GM23248 (cell line): ENCODE data around the gene DNHD1. TPM values are rescaled to one million over a fixed set of nuclear protein-coding genes. Genes with fewer than 3 reads are reported as not detected.

Experiments
- DNase-seq: peaks from one replicate; pipeline ENCODE4 v3.0.0-alpha.2; 2015
- H2AFZ ChIP-seq: fragments of 200-600 bp; sonication (generic); 2 replicates; pipeline ENCODE4 v1.6.1; 2016; ENCODE audit warnings: antibody characterized with exemption
- H3F3A ChIP-seq: fragments of 200-600 bp; sonication (generic); 2 replicates; pipeline ENCODE4 v1.6.1; 2016; ENCODE audit warnings: mild to moderate bottlenecking, antibody characterized with exemption, mixed run types; ENCODE audit not compliant: insufficient read depth
- H3K27ac ChIP-seq: fragments of 200-600 bp; sonication (generic); 2 replicates; pipeline ENCODE4 v1.5.1; 2016; ENCODE audit warnings: mild to moderate bottlenecking
- H3K27me3 ChIP-seq: fragments of 200-600 bp; sonication (generic); replicated peaks from 2 replicates; pipeline ENCODE4 v1.6.1; 2016; ENCODE audit warnings: mild to moderate bottlenecking; ENCODE audit not compliant: insufficient read depth
- H3K36me3 ChIP-seq: fragments of 200-600 bp; sonication (generic); 2 replicates; pipeline ENCODE4 v1.6.1; 2016; ENCODE audit warnings: low read depth, mild to moderate bottlenecking
- H3K4me1 ChIP-seq: fragments of 200-600 bp; sonication (generic); 2 replicates; pipeline ENCODE4 v1.6.1; 2016; ENCODE audit warnings: mild to moderate bottlenecking; ENCODE audit not compliant: insufficient read depth
- H3K4me2 ChIP-seq: fragments of 200-600 bp; sonication (generic); one replicate; pipeline ENCODE4 v1.6.1; 2016; ENCODE audit warnings: mild to moderate bottlenecking; ENCODE audit not compliant: unreplicated experiment
- H3K4me3 ChIP-seq: fragments of 200-600 bp; sonication (generic); 2 replicates; pipeline ENCODE4 v1.5.1; 2016; ENCODE audit warnings: mild to moderate bottlenecking
- H3K79me2 ChIP-seq: fragments of 200-600 bp; sonication (generic); 2 replicates; pipeline ENCODE4 v1.6.1; 2016; ENCODE audit warnings: mild to moderate bottlenecking; ENCODE audit not compliant: insufficient read depth
- H3K9ac ChIP-seq: fragments of 200-600 bp; sonication (generic); 2 replicates; pipeline ENCODE4 v1.6.1; 2016; ENCODE audit warnings: mild to moderate bottlenecking
- H3K9me2 ChIP-seq: fragments of 200-600 bp; sonication (generic); 2 replicates; pipeline ENCODE4 v1.6.1; 2016; ENCODE audit warnings: mixed run types, mild to moderate bottlenecking, moderate library complexity; ENCODE audit not compliant: insufficient read depth
- H3K9me3 ChIP-seq: fragments of 200-600 bp; sonication (generic); one replicate; pipeline ENCODE4 v1.6.1; 2017; ENCODE audit warnings: low read depth
- H4K20me1 ChIP-seq: fragments of 200-600 bp; sonication (generic); 2 replicates; pipeline ENCODE4 v1.6.0; 2016; ENCODE audit not compliant: insufficient read depth
- EZH2 ChIP-seq: fragments of 200-600 bp; sonication (generic); IDR thresholded peaks from 2 replicates; pipeline ENCODE4 v1.6.1; 2018; ENCODE audit warnings: antibody characterized with exemption, mild to moderate bottlenecking; ENCODE audit not compliant: insufficient read depth, poor library complexity, severe bottlenecking
- EZH2phosphoT487 ChIP-seq: fragments of 200-600 bp; sonication (generic); IDR thresholded peaks from 2 replicates; pipeline ENCODE4 v1.6.1; 2018; ENCODE audit warnings: antibody characterized with exemption, moderate library complexity, mild to moderate bottlenecking, low read depth; ENCODE audit not compliant: insufficient read depth
- WGBS, 2 experiments: methylation state at CpG; one replicate each; pipeline ENCODE4 v1.1.6; 2015 to 2017; ENCODE audit warnings: low lambda C conversion rate in 2 of 2, low coverage in 1 of 2; ENCODE audit errors: missing lambda C conversion rate in 2 of 2; 5-methylcytosine and 5-hydroxymethylcytosine counted together
- in situ Hi-C: fragments of 300-500 bp; cut with MboI; formaldehyde crosslinking; loops from 2 replicates; pipeline ENCODE4 v1.15.0; 2020
- polyA plus RNA-seq: library from polyadenylated mRNA; unstranded; fragments of >200 nt; fragmentation: Nextera tagmentation; extraction: Ambion mirVana; gene quantifications from 2 replicates; pipeline ENCODE4 v1.2.1, GENCODE V29; 2016
- total RNA-seq: library from RNA; depleted of rRNA; stranded (reverse); fragments of >200 nt; shearing (Covaris generic); gene quantifications from 2 replicates; pipeline ENCODE4 v1.2.3, GENCODE V29; 2014

Gene DNHD1
- total and polyA plus RNA-seq, 2 experiments from 2014 or later = 1.1 to 2.2 TPM

- H3K9me2 ChIP-seq = no peaks in the 10 kb centered on the region
- H3K27me3 ChIP-seq = no peaks in the 10 kb centered on the region
- peaks cover 13% of the 10 kb centered on the region for H3F3A ChIP-seq
- 78 to 84% methylated on average over 1 of the region's 1 CpG for WGBS, 2 experiments
- no peaks in the 10 kb centered on the region for H3K4me1 ChIP-seq
- H3K4me2 ChIP-seq = no peak overlapping the region
- no peak overlapping the region for H3K4me3 ChIP-seq
- TF ChIP-seq EZH2phosphoT487 (no peak), EZH2 (no peak)
- no peaks in the 10 kb centered on the region for H4K20me1 ChIP-seq
- peaks cover 3% of the 10 kb centered on the region for H3K9me3 ChIP-seq
- DNase-seq = no peak
- H2AFZ ChIP-seq = no peak overlapping the region
- no peak overlapping the region for H3K9ac ChIP-seq
- 0 out of 2 replicates have a peak, but pooled peaks cover 7% of the 10 kb centered on the region for H3K36me3 ChIP-seq
- in situ Hi-C loops = no loop called here
- H3K27ac ChIP-seq = no peak overlapping the region
- H3K79me2 ChIP-seq = no peaks in the 10 kb centered on the region
These were observed 86.5 kb downstream of the DNHD1 start for GRCh38 chr11:6583584-6583983.

- Histone ChIP-seq H2AFZ (no peak overlapping the region), H3K4me2 (no peak overlapping the region), H3K27me3 (no peaks in the 10 kb centered on the region), H3K4me1 (no peaks in the 10 kb centered on the region), H3K27ac (no peak overlapping the region), H3K9ac (no peak overlapping the region), H4K20me1 (no peaks in the 10 kb centered on the region), H3K36me3 (0 out of 2 replicates have a peak, but pooled peaks cover 7% of the 10 kb centered on the region), H3K9me2 (no peaks in the 10 kb centered on the region), H3K4me3 (no peak overlapping the region), H3F3A (peaks cover 8% of the 10 kb centered on the region), H3K79me2 (no peaks in the 10 kb centered on the region), H3K9me3 (peaks cover 3% of the 10 kb centered on the region)
- TF ChIP-seq EZH2 = no peak
- no peak for TF ChIP-seq EZH2phosphoT487
- DNase-seq = no peak
- in situ Hi-C loops = no loop called here
- whole genome bisulfite sequencing, 2 experiments = 89 to 93% methylated on average over 4 of the region's 4 CpGs
These were observed 87.4 kb downstream of the DNHD1 start for GRCh38 chr11:6584528-6584927.

GRCh38 chr11:6586434-6587359 lies 89.6 kb downstream of the DNHD1 start:
- Histone ChIP-seq H3K4me1 (no peaks in the 10 kb centered on the region), H3K9ac (no peak overlapping the region), H2AFZ (peak overlapping the region; percentile 37), H3K4me2 (peak overlapping the region; percentile 52), H3K4me3 (peak overlapping the region; percentile 41), H3F3A (peaks cover 19% of the 10 kb centered on the region), H3K27me3 (no peaks in the 10 kb centered on the region), H3K36me3 (0 out of 2 replicates have a peak, but pooled peaks cover 7% of the 10 kb centered on the region), H3K9me3 (peaks cover 3% of the 10 kb centered on the region), H3K9me2 (no peaks in the 10 kb centered on the region), H3K27ac (no peak overlapping the region), H4K20me1 (no peaks in the 10 kb centered on the region), H3K79me2 (no peaks in the 10 kb centered on the region)
- WGBS, 2 experiments = 26 to 29% methylated on average over 22 to 25 of the region's 25 CpGs
- in situ Hi-C loops = no loop called here
- no peak for TF ChIP-seq EZH2
- no peak for TF ChIP-seq EZH2phosphoT487
- peak; percentile 60 for DNase-seq

- H3K4me2 ChIP-seq = no peak overlapping the region
- in situ Hi-C loops = no loop called here
- no peaks in the 10 kb centered on the region for H3K4me1 ChIP-seq
These were observed 90.4 kb downstream of the DNHD1 start for GRCh38 chr11:6587360-6587953.

More at GRCh38 chr11:6587360-6587953, 90.4 kb downstream of the DNHD1 start:
- 0 out of 2 replicates have a peak, but pooled peaks cover 7% of the 10 kb centered on the region for H3K36me3 ChIP-seq
- no peaks in the 10 kb centered on the region for H3K27me3 ChIP-seq
- no peak for DNase-seq
- no peaks in the 10 kb centered on the region for H4K20me1 ChIP-seq
- peaks cover 3% of the 10 kb centered on the region for H3K9me3 ChIP-seq
- H3K4me3 ChIP-seq = no peak overlapping the region
- peaks cover 19% of the 10 kb centered on the region for H3F3A ChIP-seq
- H3K9me2 ChIP-seq = no peaks in the 10 kb centered on the region
- no peak overlapping the region for H3K27ac ChIP-seq
- no peak overlapping the region for H3K9ac ChIP-seq
- WGBS, 2 experiments = 87% methylated on average over 11 of the region's 11 CpGs
- no peaks in the 10 kb centered on the region for H3K79me2 ChIP-seq
- no peak overlapping the region for H2AFZ ChIP-seq
- TF ChIP-seq EZH2 (no peak), EZH2phosphoT487 (no peak)
